Kidney (tissue), 14 donors: Measurements from ENCODE around the gene LIPC. TPM values are rescaled to one million over a fixed set of nuclear protein-coding genes. Genes with fewer than 3 reads are reported as not detected.
A peak's percentile ranks its signal among the peaks of the same experiment; 100 is the strongest.

Experiments
- DNase-seq, 5 donors: peaks; one replicate each; pipeline ENCODE4 v3.0.0-alpha.2; 2013 to 2020
- FAIRE-seq: peaks from 2 replicates; lab custom pipeline; 2012; peaks lifted over from hg19 to GRCh38; lab: Jason Lieb, UNC
- H3K27ac ChIP-seq, 2 donors: one replicate each; pipeline ENCODE4 v1.7.0; 2013; ENCODE audit warnings: low read depth in 2 of 2, low read length in 2 of 2, inconsistent platforms in 1 of 2
- H3K27me3 ChIP-seq: one replicate; pipeline ENCODE4 v1.7.1; 2013; ENCODE audit warnings: low read length, inconsistent platforms; ENCODE audit not compliant: control insufficient read depth, insufficient read depth
- H3K36me3 ChIP-seq, 3 donors: one replicate each; pipeline versions ENCODE4 v1.7.0 to v1.7.1; 2013; ENCODE audit warnings: low read length in 3 of 3, control low read depth in 1 of 3, inconsistent platforms in 1 of 3; ENCODE audit not compliant: insufficient read depth in 3 of 3, control insufficient read depth in 2 of 3
- H3K4me1 ChIP-seq, 3 donors: one replicate each; pipeline versions ENCODE4 v1.7.0 to v1.7.1; 2013; ENCODE audit warnings: low read length in 3 of 3, inconsistent platforms in 1 of 3, low read depth in 1 of 3; ENCODE audit not compliant: control insufficient read depth in 2 of 3, insufficient read depth in 2 of 3
- H3K4me3 ChIP-seq, 3 donors: one replicate each; pipeline versions ENCODE4 v1.7.0 to v1.8.1; 2013; ENCODE audit warnings: low read length in 3 of 3, control low read depth in 1 of 3, inconsistent platforms in 1 of 3
- H3K9ac ChIP-seq, 3 donors: one replicate each; pipeline versions ENCODE4 v1.7.0 to v1.7.1; 2013; ENCODE audit warnings: low read length in 3 of 3, control low read depth in 1 of 3, inconsistent platforms in 1 of 3
- H3K9me3 ChIP-seq, 3 donors: one replicate each; pipeline versions ENCODE4 v1.7.0 to v1.7.1; 2013; ENCODE audit warnings: low read length in 3 of 3, control low read depth in 1 of 3, inconsistent platforms in 1 of 3; ENCODE audit not compliant: control insufficient read depth in 2 of 3, insufficient read depth in 1 of 3
- CTCF ChIP-seq: IDR thresholded peaks from 3 replicates; pipeline ENCODE4 v1.5.1; 2012; ENCODE audit warnings: mild to moderate bottlenecking, moderate library complexity, borderline replicate concordance; ENCODE audit not compliant: insufficient read depth; ENCODE audit errors: extremely low read depth
- intact Hi-C: fragments of 100-400 bp; cut with DNase I; formaldehyde crosslinking; loops from one replicate; pipeline ENCODE4 v1.11.1; 2022
- polyA plus RNA-seq: library from polyadenylated mRNA; stranded (reverse); fragments of 350-450 nt; fragmentation: Illumina TruSeq; extraction: RNeasy Lipid Tissue Mini Kit (QIAGEN cat#74804); gene quantifications from one replicate; pipeline ENCODE4 v1.2.3, GENCODE V29; 2014; ENCODE audit warnings: low read depth, low replicate concordance; ENCODE audit not compliant: insufficient read depth
- total RNA-seq: library from RNA; stranded (reverse); fragmentation: NEBNext Ultra II Directional; extraction: Animal tissue kit (Norgen Biotek cat#: 25700); gene quantifications from one replicate; pipeline ENCODE4 v1.2.1, GENCODE V29; 2021
- donor health status: control.
- donor health status: control.
- donor health status: control.
- donor health status: control.
- donor health status: control.
- donor health status: DM: yes; HTN: yes; CAD: no.
- donor health status: Normal renal cell carcinoma (clear cell type).

The LIPC gene
- total and polyA plus RNA-seq, 2 donors from 2014 or later: 9.9 to 21.6 TPM

GRCh38 chr15:58473724-58474123 lies 41.9 kb downstream of the LIPC start:
- FAIRE-seq: no peak
- no peaks in the 10 kb centered on the region for H3K9me3 ChIP-seq
- peak overlapping the region; percentile 69 to 78 for H3K27ac ChIP-seq
- no peaks in the 10 kb centered on the region for H3K27me3 ChIP-seq
- no peak for TF ChIP-seq CTCF
- DNase-seq: peak in 1 of 5 donors; percentile 45
- H3K36me3 ChIP-seq: no peaks in the 10 kb centered on the region
- H3K9ac ChIP-seq: peak overlapping the region in 1 of 3 donors; percentile 23
- intact Hi-C loops: no loop called here
- H3K4me1 ChIP-seq: peaks cover 7 to 39% (median 22%) of the 10 kb centered on the region in 3 donors
- no peak overlapping the region for H3K4me3 ChIP-seq

GRCh38 chr15:58474741-58475323 lies 43.0 kb downstream of the LIPC start:
- no peak for FAIRE-seq
- H3K9ac ChIP-seq: no peak overlapping the region
- no peaks in the 10 kb centered on the region for H3K27me3 ChIP-seq
- no peak overlapping the region for H3K4me3 ChIP-seq
- intact Hi-C loops: no loop called here
- TF ChIP-seq CTCF: no peak
- peak overlapping the region in 1 of 2 donors; percentile 69 for H3K27ac ChIP-seq
- H3K4me1 ChIP-seq: peaks cover 7 to 41% (median 29%) of the 10 kb centered on the region in 3 donors
- DNase-seq: no peak
- H3K36me3 ChIP-seq: no peaks in the 10 kb centered on the region
- no peaks in the 10 kb centered on the region for H3K9me3 ChIP-seq

- H3K4me1 ChIP-seq: peaks cover 7 to 41% (median 30%) of the 10 kb centered on the region in 3 donors
- DNase-seq: peak in 2 of 5 donors; percentile 59 to 73
- no peaks in the 10 kb centered on the region for H3K36me3 ChIP-seq
- H3K27ac ChIP-seq: peak overlapping the region; percentile 53 to 69
- no peaks in the 10 kb centered on the region for H3K27me3 ChIP-seq
- intact Hi-C loops: no loop called here
- no peaks in the 10 kb centered on the region for H3K9me3 ChIP-seq
- no peak overlapping the region for H3K9ac ChIP-seq
- FAIRE-seq: no peak
- no peak overlapping the region for H3K4me3 ChIP-seq
- TF ChIP-seq CTCF: no peak
These were observed 44.1 kb downstream of the LIPC start for GRCh38 chr15:58475573-58476524.
